GM19240 (cell line): Measurements from ENCODE around the gene CNTRL.
"Not testable (repeated sequence)": the region's sequence is repeated elsewhere in the genome, so short reads cannot be mapped to it uniquely, and the experiment has no call there.

Source experiments
- DNase-seq: peaks from one replicate; pipeline ENCODE4 v3.0.0; 2011; ENCODE audit warnings: low spot score; ENCODE audit not compliant: insufficient read length

Gene CNTRL

GRCh38 chr9:121074370-121075250 lies at the start of gene CNTRL:
Gene CNTRL (plus strand): TSS chr9:121074955. CDS start chr9:121088327, 13,372 bp downstream.
- no peak for DNase-seq

GRCh38 chr9:121026260-121026691 lies 48.5 kb upstream of the CNTRL start:
- no peak for DNase-seq

GRCh38 chr9:121026768-121027167 lies 48.0 kb upstream of the CNTRL start:
- no peak for DNase-seq

GRCh38 chr9:121028285-121028684 lies 46.5 kb upstream of the CNTRL start:
- DNase-seq = not testable (repeated sequence)

- no peak for DNase-seq
Observed at GRCh38 chr9:121029469-121029868, 45.3 kb upstream of the CNTRL start.

GRCh38 chr9:121034529-121034928 lies 40.2 kb upstream of the CNTRL start:
- no peak for DNase-seq

GRCh38 chr9:121035717-121036116 lies 39.0 kb upstream of the CNTRL start:
- not testable (repeated sequence) for DNase-seq

- DNase-seq = no peak
Observed at GRCh38 chr9:121038362-121038761, 36.4 kb upstream of the CNTRL start.

GRCh38 chr9:121038804-121039203 lies 36.0 kb upstream of the CNTRL start:
- DNase-seq = no peak

GRCh38 chr9:121048175-121048574 lies 26.6 kb upstream of the CNTRL start:
- no peak for DNase-seq

- no peak for DNase-seq
Observed at GRCh38 chr9:121048618-121049017, 26.1 kb upstream of the CNTRL start.

- DNase-seq = no peak
Observed at GRCh38 chr9:121050128-121050988, 24.4 kb upstream of the CNTRL start, which contains the start of gene C5. Gene C5 (minus strand): TSS chr9:121050275. CDS start chr9:121050246, 29 bp downstream.

GRCh38 chr9:121053544-121053943 lies 21.2 kb upstream of the CNTRL start:
- no peak for DNase-seq

GRCh38 chr9:121055642-121056143 lies 19.1 kb upstream of the CNTRL start:
- DNase-seq = no peak

GRCh38 chr9:121057821-121058220 lies 16.9 kb upstream of the CNTRL start:
- no peak for DNase-seq

GRCh38 chr9:121059513-121059912 lies 15.2 kb upstream of the CNTRL start:
- no peak for DNase-seq

GRCh38 chr9:121059998-121060636 lies 14.6 kb upstream of the CNTRL start:
- no peak for DNase-seq

GRCh38 chr9:121066850-121067249 lies 7.9 kb upstream of the CNTRL start:
- DNase-seq = no peak

GRCh38 chr9:121067640-121068039 lies 7.1 kb upstream of the CNTRL start:
- DNase-seq = no peak

GRCh38 chr9:121069396-121069795 lies 5.4 kb upstream of the CNTRL start:
- no peak for DNase-seq

- DNase-seq = no peak
Observed at GRCh38 chr9:121071370-121071755, 3.4 kb upstream of the CNTRL start.
